KMS-11 (cell line): Measurements from ENCODE around the gene NUTF2.

Source experiments
- H2AFZ ChIP-seq: fragments of 200-600 bp; sonication (generic); 2 replicates; pipeline ENCODE4 v1.6.1; 2016; ENCODE audit warnings: antibody characterized with exemption, mixed run types, low read depth
- H3K27ac ChIP-seq: fragments of 200-600 bp; sonication (generic); 2 replicates; pipeline ENCODE4 v1.6.1; 2016; ENCODE audit warnings: mild to moderate bottlenecking, mixed run types
- H3K27me3 ChIP-seq: fragments of 200-600 bp; sonication (generic); 2 replicates; pipeline ENCODE4 v1.6.1; 2017; ENCODE audit warnings: mild to moderate bottlenecking, low read depth, mixed run types, moderate library complexity; ENCODE audit not compliant: insufficient read depth
- H3K36me3 ChIP-seq: fragments of 200-600 bp; sonication (generic); 2 replicates; pipeline ENCODE4 v1.6.1; 2017; ENCODE audit warnings: mild to moderate bottlenecking, mixed run types; ENCODE audit not compliant: insufficient read depth
- H3K4me1 ChIP-seq: fragments of 200-600 bp; sonication (generic); 2 replicates; pipeline ENCODE4 v1.6.1; 2016; ENCODE audit warnings: mild to moderate bottlenecking, low read depth, mixed run types; ENCODE audit not compliant: poor library complexity, severe bottlenecking
- H3K4me2 ChIP-seq: fragments of 200-600 bp; sonication (generic); 2 replicates; pipeline ENCODE4 v1.7.0; 2016; ENCODE audit warnings: mild to moderate bottlenecking, mixed run types
- H3K4me3 ChIP-seq: fragments of 200-600 bp; sonication (generic); IDR thresholded peaks from 2 replicates; pipeline ENCODE4 v1.6.1; 2017; ENCODE audit warnings: low read depth, low read length, mixed read lengths; ENCODE audit not compliant: insufficient read depth
- H3K79me2 ChIP-seq: fragments of 200-600 bp; sonication (generic); 2 replicates; pipeline ENCODE4 v1.6.1; 2016; ENCODE audit warnings: low read depth, mixed run types; ENCODE audit not compliant: insufficient read depth
- H3K9ac ChIP-seq: fragments of 200-600 bp; sonication (generic); 2 replicates; pipeline ENCODE4 v1.6.1; 2016; ENCODE audit warnings: mild to moderate bottlenecking, mixed run types
- H4K20me1 ChIP-seq: fragments of 200-600 bp; sonication (generic); 2 replicates; pipeline ENCODE4 v1.6.1; 2016; ENCODE audit warnings: mild to moderate bottlenecking, mixed run types; ENCODE audit not compliant: insufficient read depth
- TF ChIP-seq, protein P1 (sequence below): fragments of 200-600 bp; sonication (generic); conservative IDR thresholded peaks from 2 replicates; pipeline ENCODE4 v1.6.1; 2017; ENCODE audit warnings: low read depth, mild to moderate bottlenecking, antibody characterized with exemption, low read length, moderate library complexity, mixed read lengths

The NUTF2 gene

DNA sequence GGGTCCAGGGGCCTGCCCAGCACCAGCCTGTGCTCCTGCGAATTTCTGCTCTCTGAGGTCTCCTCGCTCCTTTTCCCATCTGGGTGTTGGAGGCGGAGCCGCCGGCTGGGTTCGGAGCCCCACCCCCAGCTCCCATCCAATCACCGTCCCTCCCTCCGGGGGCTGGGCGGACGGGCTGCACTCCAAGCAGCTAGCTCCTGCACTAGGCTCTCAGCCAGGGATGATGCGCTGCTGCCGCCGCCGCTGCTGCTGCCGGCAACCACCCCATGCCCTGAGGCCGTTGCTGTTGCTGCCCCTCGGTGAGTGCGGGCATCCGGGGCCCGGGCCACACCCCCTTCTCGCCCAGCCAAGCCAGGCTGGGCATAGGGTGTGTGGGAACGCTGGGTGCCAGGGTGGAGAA lies 38.0 kb downstream of the NUTF2 start, which contains the start of gene NRN1L:
NRN1L (plus strand) TSS at position 202 of the 400 bp plus-strand sequence; CDS start at position 221, 19 bp downstream.
- Histone ChIP-seq H3K4me3 (no peak within 1 kb of the TSS), H3K9ac (no peak within 1 kb of the TSS), H3K27ac (no peak within 1 kb of the TSS), H4K20me1 (no peaks in the 10 kb centered on the region), H3K27me3 (no peaks in the 10 kb centered on the region), H2AFZ (no peak within 1 kb of the TSS), H3K4me2 (no peak within 1 kb of the TSS), H3K79me2 (no peaks in the 10 kb centered on the region), H3K4me1 (no peaks in the 10 kb centered on the region), H3K36me3 (0 out of 2 replicates have a peak, but pooled peaks cover 5% of the 10 kb centered on the region)
- TF ChIP-seq, protein P1, sequence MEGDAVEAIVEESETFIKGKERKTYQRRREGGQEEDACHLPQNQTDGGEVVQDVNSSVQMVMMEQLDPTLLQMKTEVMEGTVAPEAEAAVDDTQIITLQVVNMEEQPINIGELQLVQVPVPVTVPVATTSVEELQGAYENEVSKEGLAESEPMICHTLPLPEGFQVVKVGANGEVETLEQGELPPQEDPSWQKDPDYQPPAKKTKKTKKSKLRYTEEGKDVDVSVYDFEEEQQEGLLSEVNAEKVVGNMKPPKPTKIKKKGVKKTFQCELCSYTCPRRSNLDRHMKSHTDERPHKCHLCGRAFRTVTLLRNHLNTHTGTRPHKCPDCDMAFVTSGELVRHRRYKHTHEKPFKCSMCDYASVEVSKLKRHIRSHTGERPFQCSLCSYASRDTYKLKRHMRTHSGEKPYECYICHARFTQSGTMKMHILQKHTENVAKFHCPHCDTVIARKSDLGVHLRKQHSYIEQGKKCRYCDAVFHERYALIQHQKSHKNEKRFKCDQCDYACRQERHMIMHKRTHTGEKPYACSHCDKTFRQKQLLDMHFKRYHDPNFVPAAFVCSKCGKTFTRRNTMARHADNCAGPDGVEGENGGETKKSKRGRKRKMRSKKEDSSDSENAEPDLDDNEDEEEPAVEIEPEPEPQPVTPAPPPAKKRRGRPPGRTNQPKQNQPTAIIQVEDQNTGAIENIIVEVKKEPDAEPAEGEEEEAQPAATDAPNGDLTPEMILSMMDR: no peak

DNA sequence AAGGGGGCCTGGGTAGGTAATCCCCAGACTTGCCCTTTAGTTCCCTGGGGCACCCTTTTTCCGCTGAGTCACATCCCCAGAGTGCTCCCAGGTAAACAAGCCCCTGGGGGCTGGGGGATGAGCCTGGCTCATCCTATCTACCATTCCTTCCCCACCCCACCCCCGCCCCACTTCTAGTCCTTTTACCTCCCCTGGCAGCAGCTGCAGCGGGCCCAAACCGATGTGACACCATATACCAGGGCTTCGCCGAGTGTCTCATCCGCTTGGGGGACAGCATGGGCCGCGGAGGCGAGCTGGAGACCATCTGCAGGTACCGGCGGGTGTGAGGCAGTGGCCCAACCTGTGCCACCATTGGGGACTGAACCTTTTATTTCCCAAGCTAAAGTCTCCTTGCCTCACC lies 38.8 kb downstream of the NUTF2 start:
- Histone ChIP-seq H2AFZ (no peak overlapping the region), H3K9ac (no peak overlapping the region), H3K4me1 (no peaks in the 10 kb centered on the region), H3K36me3 (0 out of 2 replicates have a peak, but pooled peaks cover 5% of the 10 kb centered on the region), H3K79me2 (no peaks in the 10 kb centered on the region), H3K27ac (no peak overlapping the region), H4K20me1 (no peaks in the 10 kb centered on the region), H3K4me2 (no peak overlapping the region), H3K27me3 (no peaks in the 10 kb centered on the region), H3K4me3 (no peak overlapping the region)
- TF ChIP-seq, protein P1: no peak

DNA sequence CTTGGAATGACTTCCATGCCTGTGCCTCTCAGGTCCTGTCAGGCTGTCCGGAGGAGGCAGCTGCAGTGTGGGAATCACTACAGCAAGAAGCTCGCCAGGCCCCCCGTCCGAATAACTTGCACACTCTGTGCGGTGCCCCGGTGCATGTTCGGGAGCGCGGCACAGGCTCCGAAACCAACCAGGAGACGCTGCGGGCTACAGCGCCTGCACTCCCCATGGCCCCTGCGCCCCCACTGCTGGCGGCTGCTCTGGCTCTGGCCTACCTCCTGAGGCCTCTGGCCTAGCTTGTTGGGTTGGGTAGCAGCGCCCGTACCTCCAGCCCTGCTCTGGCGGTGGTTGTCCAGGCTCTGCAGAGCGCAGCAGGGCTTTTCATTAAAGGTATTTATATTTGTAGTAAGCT lies 39.2 kb downstream of the NUTF2 start:
- no peak overlapping the region for H3K9ac ChIP-seq
- no peaks in the 10 kb centered on the region for H3K27me3 ChIP-seq
- 0 out of 2 replicates have a peak, but pooled peaks cover 4% of the 10 kb centered on the region for H3K36me3 ChIP-seq
- no peaks in the 10 kb centered on the region for H3K4me1 ChIP-seq
- TF ChIP-seq, protein P1: no peak
- no peaks in the 10 kb centered on the region for H3K79me2 ChIP-seq
- no peak overlapping the region for H3K4me2 ChIP-seq
- no peaks in the 10 kb centered on the region for H4K20me1 ChIP-seq
- no peak overlapping the region for H3K27ac ChIP-seq
- no peak overlapping the region for H3K4me3 ChIP-seq
- no peak overlapping the region for H2AFZ ChIP-seq

DNA sequence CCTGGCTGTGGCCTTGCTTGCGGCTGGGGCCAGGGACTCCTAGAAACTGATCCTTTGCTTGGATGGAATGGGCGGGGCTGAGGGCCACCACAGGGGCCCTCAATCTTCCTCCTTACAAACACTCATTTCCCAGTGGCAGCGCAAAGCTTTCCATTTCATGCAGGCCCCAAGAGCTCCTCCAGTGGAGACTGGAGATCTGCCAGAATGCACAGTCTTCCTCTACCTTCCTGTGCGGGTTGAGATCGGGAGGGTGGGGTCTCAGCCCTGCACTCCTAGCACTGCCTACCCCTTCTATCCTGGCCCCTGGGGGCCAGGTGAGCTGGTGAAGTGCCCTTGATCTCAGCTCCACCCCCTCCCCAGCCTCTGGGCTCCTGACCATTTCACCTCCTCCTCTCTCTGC lies 39.7 kb downstream of the NUTF2 start:
- Histone ChIP-seq H3K36me3 (no peaks in the 10 kb centered on the region), H3K27me3 (no peaks in the 10 kb centered on the region), H3K4me3 (no peak overlapping the region), H3K9ac (no peak overlapping the region), H4K20me1 (no peaks in the 10 kb centered on the region), H2AFZ (no peak overlapping the region), H3K27ac (no peak overlapping the region), H3K4me2 (no peak overlapping the region), H3K4me1 (no peaks in the 10 kb centered on the region), H3K79me2 (no peaks in the 10 kb centered on the region)
- TF ChIP-seq, protein P1: no peak
